EH (cell line): ENCODE data around the gene RNF169.
A peak's percentile ranks its signal among the peaks of the same experiment; 100 is the strongest.
"Not testable (repeated sequence)": the region's sequence is repeated elsewhere in the genome, so short reads cannot be mapped to it uniquely, and the experiment has no call there.

Experiments
- DNase-seq: peaks from one replicate; pipeline ENCODE4 v3.0.0-alpha.2; 2015; ENCODE audit warnings: low read depth

The RNF169 gene

GRCh38 chr11:74820763-74821162, 72.1 kb downstream of the RNF169 start:
- DNase-seq = peak; percentile 95

- DNase-seq = peak; percentile 72
Measured at GRCh38 chr11:74822170-74822569, 73.5 kb downstream of the RNF169 start.

GRCh38 chr11:74824285-74824982, 75.8 kb downstream of the RNF169 start:
- no peak for DNase-seq

GRCh38 chr11:74825596-74825995, 76.9 kb downstream of the RNF169 start:
- DNase-seq = not testable (repeated sequence)

- no peak for DNase-seq
Measured at GRCh38 chr11:74826901-74827300, 78.3 kb downstream of the RNF169 start.

- DNase-seq = no peak
Measured at GRCh38 chr11:74837191-74837590, 88.5 kb downstream of the RNF169 start.

- peak; percentile 26 for DNase-seq
Measured at GRCh38 chr11:74838188-74838587, 89.5 kb downstream of the RNF169 start.

- DNase-seq = no peak
Measured at GRCh38 chr11:74839446-74839845, 90.8 kb downstream of the RNF169 start.

GRCh38 chr11:74839971-74840370, 91.3 kb downstream of the RNF169 start:
- peak; percentile 14 for DNase-seq

GRCh38 chr11:74840486-74840885, 91.8 kb downstream of the RNF169 start:
- no peak for DNase-seq

- no peak for DNase-seq
Measured at GRCh38 chr11:74842967-74843366, 94.3 kb downstream of the RNF169 start.

GRCh38 chr11:74844072-74844471, 95.4 kb downstream of the RNF169 start:
- DNase-seq = peak; percentile 3

GRCh38 chr11:74844865-74845264, 96.2 kb downstream of the RNF169 start:
- DNase-seq = no peak

GRCh38 chr11:74845978-74846517, 97.4 kb downstream of the RNF169 start:
- DNase-seq = no peak

- DNase-seq = no peak
Measured at GRCh38 chr11:74846770-74847169, 98.1 kb downstream of the RNF169 start.

- no peak for DNase-seq
Measured at GRCh38 chr11:74847395-74847794, 98.7 kb downstream of the RNF169 start.

- no peak for DNase-seq
Measured at GRCh38 chr11:74847895-74848294, 99.2 kb downstream of the RNF169 start.

- peak; percentile 77 for DNase-seq
Measured at GRCh38 chr11:74849525-74850391, 101.1 kb downstream of the RNF169 start.

- no peak for DNase-seq
Measured at GRCh38 chr11:74853223-74853622, 104.6 kb downstream of the RNF169 start.

- DNase-seq = no peak
Measured at GRCh38 chr11:74860743-74861142, 112.1 kb downstream of the RNF169 start.

- no peak for DNase-seq
Measured at GRCh38 chr11:74863410-74863809, 114.8 kb downstream of the RNF169 start.

GRCh38 chr11:74866557-74866956, 117.9 kb downstream of the RNF169 start:
- DNase-seq = no peak

- peak; percentile 72 for DNase-seq
Measured at GRCh38 chr11:74870485-74870884, 121.8 kb downstream of the RNF169 start.
